Stimulated activated CD4-positive, alpha-beta T cell treated with anti-CD3 and anti-CD28 coated beads, TNF-alpha, amount 100 ng/mL, for 48 hours (primary cell): Measurements from ENCODE around the gene DAD1.
"Not testable (repeated sequence)": the region's sequence is repeated elsewhere in the genome, so short reads cannot be mapped to it uniquely, and the experiment has no call there.

ENCODE experiments used
- DNase-seq, 3 donors: peaks; one replicate each; pipeline ENCODE4 v3.0.0-alpha.2; 2020; ENCODE audit warnings: low read depth in 3 of 3

Gene DAD1

GRCh38 chr14:22553445-22553844 lies 35.6 kb downstream of the DAD1 start:
- no peak for DNase-seq

GRCh38 chr14:22552827-22553076 lies 36.3 kb downstream of the DAD1 start:
- DNase-seq: no peak

- DNase-seq: no peak
Observed at GRCh38 chr14:22552001-22552826, 36.8 kb downstream of the DAD1 start.

- DNase-seq: no peak
Observed at GRCh38 chr14:22551605-22551997, 37.4 kb downstream of the DAD1 start.

- peak in 1 of 3 donors; percentile 74 for DNase-seq
Observed at GRCh38 chr14:22549981-22550673, 38.9 kb downstream of the DAD1 start.

- DNase-seq: no peak
Observed at GRCh38 chr14:22549324-22549962, 39.6 kb downstream of the DAD1 start.

- DNase-seq: no peak
Observed at GRCh38 chr14:22547948-22548750, 40.9 kb downstream of the DAD1 start.

- DNase-seq: no peak
Observed at GRCh38 chr14:22547313-22547947, 41.6 kb downstream of the DAD1 start.

GRCh38 chr14:22546722-22547071 lies 42.3 kb downstream of the DAD1 start:
- no peak for DNase-seq

- no peak for DNase-seq
Observed at GRCh38 chr14:22545842-22546721, 42.9 kb downstream of the DAD1 start.

GRCh38 chr14:22544881-22545420 lies 44.1 kb downstream of the DAD1 start:
- no peak for DNase-seq

- no peak for DNase-seq
Observed at GRCh38 chr14:22544406-22544805, 44.6 kb downstream of the DAD1 start.

- not testable (repeated sequence) for DNase-seq
Observed at GRCh38 chr14:22543570-22544357, 45.3 kb downstream of the DAD1 start.

- no peak for DNase-seq
Observed at GRCh38 chr14:22542360-22542759, 46.7 kb downstream of the DAD1 start.

GRCh38 chr14:22541721-22542120 lies 47.3 kb downstream of the DAD1 start:
- no peak for DNase-seq

GRCh38 chr14:22540811-22541360 lies 48.1 kb downstream of the DAD1 start:
- no peak for DNase-seq

- no peak for DNase-seq
Observed at GRCh38 chr14:22540293-22540692, 48.7 kb downstream of the DAD1 start.

GRCh38 chr14:22539831-22540230 lies 49.2 kb downstream of the DAD1 start:
- no peak for DNase-seq

- DNase-seq: no peak
Observed at GRCh38 chr14:22538671-22539228, 50.3 kb downstream of the DAD1 start.
